ENCODE results near the gene ZNF512. TPM values are rescaled to one million over a fixed set of nuclear protein-coding genes. Genes with fewer than 3 reads are reported as not detected.

Gene ZNF512
- total RNA-seq, 1 donor from 2014 or later, result 55.9 TPM

- TF ChIP-seq CTCF (IDR thresholded peaks at IDR 0.05; ENCODE audit: insufficient read depth, low read length, poor library complexity, severe bottlenecking), result no peak
- Histone ChIP-seq H3K4me3 (ENCODE audit: low read depth, low read length) (peak within 1 kb of the TSS; percentile 85), H3K36me3 (ENCODE audit: control insufficient read depth, insufficient read depth, low read length) (no peaks in the 10 kb centered on the region), H3K27me3 (ENCODE audit: control insufficient read depth, insufficient read depth, low read length) (no peaks in the 10 kb centered on the region)
- DNase-seq (ENCODE audit: low read depth), result peak; percentile 61
These were observed 80.7 kb downstream of the ZNF512 start, which contains the start of the genes SLC4A1AP and SUPT7L for GRCh38 chr2:27663285-27664153. Gene SLC4A1AP (plus strand): TSS chr2:27663889. CDS start chr2:27663915, 26 bp downstream. Gene SUPT7L (minus strand): TSS chr2:27663614. CDS start chr2:27662192, 1,422 bp downstream.

- DNase-seq (ENCODE audit: low read depth), result no peak
- Histone ChIP-seq H3K27me3 (ENCODE audit: control insufficient read depth, insufficient read depth, low read length) (no peaks in the 10 kb centered on the region), H3K4me3 (ENCODE audit: low read depth, low read length) (peak overlapping the region; percentile 85), H3K36me3 (ENCODE audit: control insufficient read depth, insufficient read depth, low read length) (no peaks in the 10 kb centered on the region)
- no peak for TF ChIP-seq CTCF (IDR thresholded peaks at IDR 0.05; ENCODE audit: insufficient read depth, low read length, poor library complexity, severe bottlenecking)
These were observed 81.3 kb downstream of the ZNF512 start for GRCh38 chr2:27664154-27664574.

GRCh38 chr2:27664622-27665363 is 82.0 kb downstream of the ZNF512 start:
- H3K4me3 ChIP-seq (ENCODE audit: low read depth, low read length), result peak overlapping the region; percentile 85
- H3K27me3 ChIP-seq (ENCODE audit: control insufficient read depth, insufficient read depth, low read length), result no peaks in the 10 kb centered on the region
- DNase-seq (ENCODE audit: low read depth), result no peak
- H3K36me3 ChIP-seq (ENCODE audit: control insufficient read depth, insufficient read depth, low read length), result no peaks in the 10 kb centered on the region
- TF ChIP-seq CTCF (IDR thresholded peaks at IDR 0.05; ENCODE audit: insufficient read depth, low read length, poor library complexity, severe bottlenecking), result no peak

GRCh38 chr2:27667446-27667845 is 84.6 kb downstream of the ZNF512 start:
- Histone ChIP-seq H3K4me3 (ENCODE audit: low read depth, low read length) (no peak overlapping the region), H3K27me3 (ENCODE audit: control insufficient read depth, insufficient read depth, low read length) (no peaks in the 10 kb centered on the region), H3K36me3 (ENCODE audit: control insufficient read depth, insufficient read depth, low read length) (no peaks in the 10 kb centered on the region)
- TF ChIP-seq CTCF (IDR thresholded peaks at IDR 0.05; ENCODE audit: insufficient read depth, low read length, poor library complexity, severe bottlenecking), result no peak
- DNase-seq (ENCODE audit: low read depth), result no peak

GRCh38 chr2:27671235-27671634 is 88.4 kb downstream of the ZNF512 start:
- no peaks in the 10 kb centered on the region for H3K27me3 ChIP-seq (ENCODE audit: control insufficient read depth, insufficient read depth, low read length)
- H3K36me3 ChIP-seq (ENCODE audit: control insufficient read depth, insufficient read depth, low read length), result no peaks in the 10 kb centered on the region
- no peak overlapping the region for H3K4me3 ChIP-seq (ENCODE audit: low read depth, low read length)
- no peak for DNase-seq (ENCODE audit: low read depth)
- no peak for TF ChIP-seq CTCF (IDR thresholded peaks at IDR 0.05; ENCODE audit: insufficient read depth, low read length, poor library complexity, severe bottlenecking)

Other genes with a start within 250 kb of the ZNF512 start
- 53.1 and 54.9 TPM in 2 replicates for gene GTF3C2, start 226.3 kb upstream of the ZNF512 start, total RNA-seq
- gene EIF2B4, start 212.7 kb upstream of the ZNF512 start, total RNA-seq, result 39.8 and 46.7 TPM in 2 replicates
- 92.1 and 120 TPM in 2 replicates for gene SNX17, start 212.4 kb upstream of the ZNF512 start, total RNA-seq
- 10.3 and 11.5 TPM in 2 replicates for gene ZNF513, start 202.3 kb upstream of the ZNF512 start, total RNA-seq
- gene PPM1G, start 173.5 kb upstream of the ZNF512 start, total RNA-seq, result 110 and 121 TPM in 2 replicates
- gene NRBP1, start 154.4 kb upstream of the ZNF512 start, total RNA-seq, result 105 TPM in 2 replicates
- gene KRTCAP3, start 140.7 kb upstream of the ZNF512 start, total RNA-seq, result 8.1 and 10.0 TPM in 2 replicates
- 11.2 and 21.6 TPM in 2 replicates for gene IFT172, start 93.3 kb upstream of the ZNF512 start, total RNA-seq
- gene FNDC4, start 87.8 kb upstream of the ZNF512 start, total RNA-seq, result 28.2 and 30.0 TPM in 2 replicates
- gene GCKR, start 86.2 kb upstream of the ZNF512 start, total RNA-seq, result 0.27 and 0.88 TPM in 2 replicates
- gene CCDC121, start 46.0 kb downstream of the ZNF512 start, total RNA-seq, result 1.5 and 3.6 TPM in 2 replicates
- gene GPN1, start 46.0 kb downstream of the ZNF512 start, total RNA-seq, result 55.2 and 58.3 TPM in 2 replicates
- gene SUPT7L, start 80.6 kb downstream of the ZNF512 start, total RNA-seq, result 25.6 and 36.3 TPM in 2 replicates
- 25.0 and 26.4 TPM in 2 replicates for gene SLC4A1AP, start 80.8 kb downstream of the ZNF512 start, total RNA-seq
- gene MRPL33, start 188.7 kb downstream of the ZNF512 start, total RNA-seq, result 121 and 139 TPM in 2 replicates

Data from kidney epithelial cell (primary cell).